AG20443 (cell line): ENCODE results near the gene FLNC.

Experiments
- DNase-seq: peaks from one replicate; pipeline ENCODE4 v3.0.0; 2012; ENCODE audit warnings: low spot score, mixed read lengths

Gene FLNC

DNA sequence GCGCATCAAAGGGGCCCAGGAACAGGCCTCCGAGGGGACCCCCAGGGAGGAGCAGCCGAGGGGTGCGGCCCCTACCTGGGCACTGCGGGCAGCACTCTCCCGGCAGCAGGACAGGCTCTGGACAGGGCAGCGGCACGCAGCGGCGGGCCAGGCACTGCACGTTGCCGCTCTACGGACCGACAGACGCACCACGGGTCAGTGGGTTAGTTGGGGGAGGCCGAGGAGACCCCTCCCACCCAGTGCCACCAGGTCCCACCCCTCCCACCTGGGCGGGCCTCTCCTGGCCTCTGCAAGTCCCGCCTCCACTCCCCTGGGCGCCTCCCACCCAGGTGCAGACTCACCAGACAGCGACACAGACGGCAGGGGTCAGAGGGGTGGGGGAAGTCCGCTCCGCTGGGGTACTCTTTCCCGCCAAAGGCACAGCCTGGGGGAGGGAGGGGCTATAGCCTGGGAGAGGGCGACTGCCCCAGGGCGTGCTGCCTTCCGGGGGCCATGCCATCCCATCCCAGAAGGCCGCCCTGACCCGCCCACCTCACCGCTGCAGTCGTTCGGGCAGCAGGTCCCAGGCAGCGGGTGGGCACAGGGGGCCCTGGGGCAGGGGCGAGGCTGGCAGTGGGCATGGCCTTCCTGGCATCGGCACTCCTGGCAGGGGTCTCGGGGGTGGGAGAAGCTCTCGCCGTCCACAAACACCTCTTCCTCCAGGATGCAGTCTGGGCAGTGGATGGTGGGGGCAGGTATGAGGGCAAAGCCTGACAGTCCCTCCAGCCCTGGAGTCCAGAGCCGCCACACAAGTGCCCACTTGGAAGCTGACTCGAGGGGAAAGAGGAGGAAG lies 61.1 kb downstream of the FLNC start:
- no peak for DNase-seq

DNA sequence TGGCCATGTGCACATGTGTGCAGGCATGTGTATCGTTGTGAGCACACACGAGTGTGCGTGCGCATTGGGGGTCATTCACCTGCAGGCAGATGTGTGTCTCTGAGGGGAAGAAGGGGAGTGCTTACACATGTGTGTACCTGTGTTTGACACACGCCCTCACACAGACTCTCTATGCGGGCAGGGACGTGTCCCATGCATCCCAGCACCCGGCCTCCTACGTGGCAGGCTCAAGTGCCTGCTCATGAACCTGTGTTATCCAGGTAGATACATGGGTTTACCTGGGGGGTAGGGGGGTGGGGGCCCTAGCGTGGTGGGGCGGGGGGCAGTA lies 61.7 kb downstream of the FLNC start:
- no peak for DNase-seq

DNA sequence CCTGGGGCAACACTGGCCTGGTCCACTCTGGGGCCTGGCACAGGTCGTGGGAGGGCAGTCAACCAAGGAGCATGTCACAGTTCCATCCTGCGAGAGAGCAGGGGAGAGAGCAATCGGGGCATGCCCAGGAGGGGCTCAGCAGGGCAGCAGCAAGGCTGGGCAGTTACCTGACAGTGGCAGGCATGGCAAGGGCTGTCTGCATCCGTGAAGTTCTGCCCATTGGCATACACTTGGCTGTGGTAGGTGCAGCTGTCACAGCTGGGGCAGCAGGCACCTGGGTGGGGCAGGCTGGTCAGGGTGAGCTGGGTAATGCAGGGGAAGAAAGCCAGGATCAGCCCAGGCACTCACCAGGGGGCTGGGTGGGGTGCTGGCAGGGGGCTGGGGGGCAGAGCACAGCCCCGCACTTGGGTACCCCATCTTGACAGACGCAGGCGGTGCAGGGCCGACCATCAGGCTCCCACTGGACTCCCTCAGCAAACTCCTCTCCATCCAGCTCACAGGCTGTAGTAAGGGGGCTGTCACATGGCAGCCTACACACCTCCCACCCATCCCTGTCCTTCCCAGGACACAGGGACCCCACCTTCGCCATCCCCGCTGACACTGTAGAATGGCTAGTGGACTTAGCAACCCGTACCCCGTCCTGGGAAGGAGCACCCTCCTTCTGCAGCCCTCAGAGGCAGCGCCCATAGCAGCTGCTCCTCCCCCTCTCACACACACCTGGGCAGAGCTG lies 62.5 kb downstream of the FLNC start:
- no peak for DNase-seq

GRCh38 chr7:128893251-128894100 lies 63.3 kb downstream of the FLNC start:
- DNase-seq = no peak

GRCh38 chr7:128894101-128894440 lies 63.9 kb downstream of the FLNC start:
- DNase-seq = no peak

- no peak for DNase-seq
These were observed 65.1 kb downstream of the FLNC start for GRCh38 chr7:128895320-128895719.

DNA sequence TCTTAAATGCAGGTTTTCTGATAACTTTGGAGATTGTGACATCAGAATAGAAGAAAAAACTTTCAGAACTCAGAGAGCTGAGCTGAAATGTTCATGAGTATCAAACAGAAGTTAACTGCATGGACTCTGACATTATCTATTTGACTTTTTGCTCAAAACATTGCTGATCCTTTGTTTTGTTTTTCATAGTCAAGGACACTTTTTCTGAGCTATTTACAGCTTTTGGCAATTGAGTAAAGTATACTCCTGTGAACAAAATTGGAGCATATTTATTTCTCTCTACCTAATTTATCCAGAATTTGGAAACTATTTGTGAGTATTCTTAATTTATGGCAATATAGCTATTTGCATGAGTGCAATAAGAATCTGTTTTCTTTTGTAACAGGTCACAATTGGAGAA lies 69.2 kb downstream of the FLNC start:
- DNase-seq = no peak

DNA sequence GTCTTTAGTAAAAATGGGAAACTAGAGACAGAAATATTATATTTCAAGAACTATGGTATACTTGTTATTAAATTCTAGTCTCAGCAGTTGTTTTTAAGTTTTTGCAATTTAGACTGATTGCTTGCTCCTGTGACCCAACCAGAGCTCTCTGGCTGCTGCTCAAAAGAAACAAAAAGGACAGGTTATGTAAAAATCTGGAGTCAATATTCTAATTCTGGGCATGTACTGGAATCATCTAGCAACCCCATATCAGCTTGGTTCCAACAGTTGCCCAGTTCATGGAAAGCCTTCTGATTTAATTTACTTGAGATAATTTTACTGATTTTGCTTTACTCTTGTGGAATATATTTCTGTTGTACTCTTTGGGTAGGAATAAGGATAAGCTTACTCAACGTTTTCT lies 70.0 kb downstream of the FLNC start:
- no peak for DNase-seq

DNA sequence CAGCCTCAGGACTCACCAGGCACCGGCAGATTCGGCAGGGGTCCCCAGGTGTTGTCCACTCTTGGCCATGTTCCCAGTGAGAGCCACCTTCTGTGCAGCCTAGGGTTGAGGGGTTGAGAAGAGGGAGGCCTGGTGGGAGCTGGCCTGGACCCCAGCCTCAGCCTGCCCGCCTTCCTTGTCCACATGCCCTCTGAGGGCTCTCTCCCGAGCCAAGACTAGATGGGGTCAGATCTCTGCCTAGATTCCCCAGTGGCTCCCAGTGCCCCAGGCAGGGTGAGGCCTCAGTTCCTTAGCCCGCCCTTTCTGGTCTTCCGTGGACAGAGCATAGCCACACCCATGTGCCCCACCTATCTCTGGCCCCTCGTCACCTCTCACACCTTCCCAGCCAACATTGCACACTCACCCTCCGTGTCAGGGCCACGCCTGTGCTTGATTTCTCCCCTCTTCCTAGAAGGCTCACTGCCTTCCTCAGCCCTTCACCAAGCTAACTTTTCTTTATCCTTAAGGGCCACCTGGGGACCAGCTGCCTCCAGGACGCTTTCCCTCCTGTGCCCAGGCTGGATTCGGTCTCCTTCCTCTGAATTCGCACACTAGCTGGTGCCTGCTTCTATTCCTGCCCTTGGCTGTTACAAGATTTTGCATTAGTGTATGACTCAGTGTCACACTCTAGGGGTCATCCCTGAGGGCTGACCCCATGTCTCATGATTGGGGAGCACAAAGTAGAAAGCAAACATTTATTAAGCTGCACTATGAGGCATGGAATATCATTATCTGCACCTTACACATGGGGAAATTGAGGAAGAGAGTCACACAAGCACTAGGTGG lies 72.8 kb downstream of the FLNC start:
- DNase-seq = no peak

- DNase-seq = no peak
These were observed 73.6 kb downstream of the FLNC start for GRCh38 chr7:128903621-128904361.

- peak; percentile 73 for DNase-seq
These were observed 74.4 kb downstream of the FLNC start for GRCh38 chr7:128904381-128905197.

DNA sequence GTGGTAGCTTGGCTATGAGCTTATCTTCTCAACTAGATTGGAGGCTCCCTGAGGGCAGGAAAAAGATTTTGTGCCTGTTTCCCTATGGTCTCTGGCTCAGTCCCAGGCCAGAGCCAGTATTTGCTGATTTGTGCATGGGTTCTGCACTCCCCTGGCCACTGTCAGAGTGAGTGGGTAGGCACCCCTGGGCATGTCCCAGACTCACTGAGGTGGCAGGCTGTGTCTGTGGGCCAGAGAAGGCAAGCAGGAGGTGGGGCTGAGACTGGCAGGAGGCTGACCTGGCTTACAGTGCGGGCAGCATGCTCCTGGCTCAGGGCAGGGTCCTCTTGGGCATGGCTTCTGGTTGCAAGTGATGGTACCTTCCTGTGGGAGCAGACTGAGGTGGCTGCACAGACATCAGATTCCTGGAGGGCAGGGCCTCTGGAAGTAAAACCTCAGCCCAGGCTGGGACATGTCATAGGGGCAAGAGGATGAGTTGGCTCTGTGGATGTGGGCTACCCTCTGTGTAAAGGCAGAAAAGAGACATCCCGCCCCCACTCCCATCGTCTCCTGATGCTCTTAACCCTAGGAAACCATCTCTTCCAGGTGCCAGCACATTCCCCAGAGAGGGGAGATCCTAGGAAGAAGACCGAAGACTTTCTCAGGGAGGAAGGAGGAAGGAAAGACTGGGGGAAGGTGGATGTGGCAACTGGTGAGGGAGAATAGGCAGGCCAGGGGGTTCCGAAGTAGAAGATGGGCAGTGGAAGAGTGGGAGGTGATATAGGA lies 76.0 kb downstream of the FLNC start:
- DNase-seq = no peak

GRCh38 chr7:128906766-128907559 lies 76.8 kb downstream of the FLNC start:
- no peak for DNase-seq
